K562 (cell line): ENCODE results near the gene UBR3. TPM values are rescaled to one million over a fixed set of nuclear protein-coding genes. Genes with fewer than 3 reads are reported as not detected.

Experiments
- CXXC5 ChIP-seq: fragments of 250-450 bp; sonication (Bioruptor Pico); IDR thresholded peaks from 2 replicates; pipeline ENCODE4 v1.8.0; 2022; ENCODE audit warnings: inconsistent platforms, mild to moderate bottlenecking, moderate library complexity
- ESRRB ChIP-seq: fragments of 250-450 bp; sonication (Bioruptor Pico); IDR thresholded peaks from 2 replicates; pipeline ENCODE4 v1.5.0; 2020; ENCODE audit warnings: mild to moderate bottlenecking, moderate library complexity, borderline replicate concordance
- FOXJ3 ChIP-seq: sonication (generic); formaldehyde crosslinking; IDR thresholded peaks from 2 replicates; pipeline ENCODE4 v1.4.0; 2020; ENCODE audit warnings: mild to moderate bottlenecking, missing genetic modification reagents
- HEY1 ChIP-seq: fragments of 250-450 bp; sonication (Bioruptor Pico); IDR thresholded peaks from 2 replicates; pipeline ENCODE4 v1.5.0; 2020; ENCODE audit warnings: mild to moderate bottlenecking, moderate library complexity, borderline replicate concordance
- KDM1A ChIP-seq, 2 experiments: fragments of 450-650 bp; IDR thresholded peaks; 2 replicates each; pipeline ENCODE4 v1.6.1; 2016; ENCODE audit warnings: mild to moderate bottlenecking in 2 of 2
- KDM2B ChIP-seq: fragments of 250-450 bp; sonication (Bioruptor Pico); IDR thresholded peaks from 2 replicates; pipeline ENCODE4 v1.8.0; 2021; ENCODE audit warnings: mild to moderate bottlenecking, moderate library complexity
- NCOA6 ChIP-seq: fragments of 450-650 bp; IDR thresholded peaks from 2 replicates; pipeline ENCODE4 v1.6.1; 2017; ENCODE audit warnings: mild to moderate bottlenecking
- NELFE ChIP-seq: IDR thresholded peaks from 2 replicates; pipeline ENCODE4 v1.6.1; 2011; ENCODE audit warnings: mild to moderate bottlenecking; ENCODE audit not compliant: insufficient read depth, insufficient read length
- NFE2L1 ChIP-seq: fragments of 450-650 bp; IDR thresholded peaks from 2 replicates; pipeline ENCODE4 v1.6.1; 2016; ENCODE audit warnings: missing genetic modification characterization, low read depth, mild to moderate bottlenecking, missing compliant biosample characterization, moderate library complexity, borderline replicate concordance
- NRF1 ChIP-seq, 2 experiments: fragments of 450-650 bp; IDR thresholded peaks in 1 of 2; conservative IDR thresholded peaks in 1 of 2; 2 replicates each; pipeline ENCODE4 v1.6.1; 2014; ENCODE audit warnings: mild to moderate bottlenecking in 2 of 2
- SAFB ChIP-seq: fragments of 200-400 bp; formaldehyde crosslinking; IDR thresholded peaks from 2 replicates; pipeline ENCODE4 v1.6.1; 2017; ENCODE audit warnings: low read depth, low read length, borderline replicate concordance
- SMARCA5 ChIP-seq: fragments of 450-650 bp; IDR thresholded peaks from 2 replicates; pipeline ENCODE4 v1.6.1; 2016
- TOE1 ChIP-seq, 2 experiments: fragments of 450-650 bp in 1 of 2; sonication (generic) in 1 of 2; formaldehyde crosslinking in 1 of 2; IDR thresholded peaks; 2 replicates each; pipeline versions ENCODE4 v1.7.1 to v1.8.0; 2016 to 2022; ENCODE audit warnings: borderline replicate concordance in 2 of 2, mild to moderate bottlenecking in 2 of 2, antibody characterized with exemption in 1 of 2, inconsistent platforms in 1 of 2, low read depth in 1 of 2, missing genetic modification reagents in 1 of 2, moderate library complexity in 1 of 2
- TRIM28 ChIP-seq: fragments of 450-650 bp; IDR thresholded peaks from 2 replicates; pipeline ENCODE4 v1.6.1; 2017
- polyA plus RNA-seq, 8 experiments: library from polyadenylated mRNA; depleted of rRNA in 4 of 8; stranded (reverse) in 5 of 8; unstranded in 3 of 8; fragments of >200 nt; fragmentation: Nextera tagmentation in 2 of 8; fragmentation: Illumina TruSeq in 1 of 8; extraction: Ambion mirVana in 2 of 8; extraction: Trizol in 1 of 8; gene quantifications; 2 replicates each; pipeline versions ENCODE4 v1.2.1 to v1.2.3, GENCODE V29; 2011 to 2014; ENCODE audit warnings: inconsistent platforms in 1 of 8, missing spikeins in 1 of 8
- total RNA-seq, 7 experiments: library from RNA; depleted of rRNA in 6 of 7; stranded (reverse); fragments of >200 nt in 6 of 7; fragmentation: Illumina TruSeq in 2 of 7; extraction: Trizol in 2 of 7; gene quantifications; 2 replicates each; pipeline versions ENCODE4 v1.2.1 to v1.2.3, GENCODE V29; 2011 to 2021; ENCODE audit warnings: low replicate concordance in 1 of 7
- TF ChIP-seq, protein P1 (sequence below): fragments of 250-450 bp; sonication (Bioruptor Pico); IDR thresholded peaks from 2 replicates; pipeline ENCODE4 v1.4.0; 2020; ENCODE audit warnings: borderline replicate concordance
- TF ChIP-seq, protein P2 (sequence below): sonication (generic); formaldehyde crosslinking; IDR thresholded peaks from 2 replicates; pipeline ENCODE4 v1.9.0; 2022; ENCODE audit warnings: mild to moderate bottlenecking, missing genetic modification reagents
- TF ChIP-seq, protein P3 (sequence below), 2 experiments: fragments of 450-650 bp in 1 of 2; sonication (generic) in 1 of 2; formaldehyde crosslinking in 1 of 2; IDR thresholded peaks; 2 replicates each; pipeline versions ENCODE4 v1.7.1 to v1.9.0; 2016 to 2022; ENCODE audit warnings: inconsistent platforms in 1 of 2, mild to moderate bottlenecking in 1 of 2, missing genetic modification reagents in 1 of 2

Gene UBR3
- total and polyA plus RNA-seq, 9 of the 15 experiments (the other 6 are each of a cell fraction or from before 2014, with no cell fraction given) = 14.4 to 63.5 (median 40.4) TPM

DNA sequence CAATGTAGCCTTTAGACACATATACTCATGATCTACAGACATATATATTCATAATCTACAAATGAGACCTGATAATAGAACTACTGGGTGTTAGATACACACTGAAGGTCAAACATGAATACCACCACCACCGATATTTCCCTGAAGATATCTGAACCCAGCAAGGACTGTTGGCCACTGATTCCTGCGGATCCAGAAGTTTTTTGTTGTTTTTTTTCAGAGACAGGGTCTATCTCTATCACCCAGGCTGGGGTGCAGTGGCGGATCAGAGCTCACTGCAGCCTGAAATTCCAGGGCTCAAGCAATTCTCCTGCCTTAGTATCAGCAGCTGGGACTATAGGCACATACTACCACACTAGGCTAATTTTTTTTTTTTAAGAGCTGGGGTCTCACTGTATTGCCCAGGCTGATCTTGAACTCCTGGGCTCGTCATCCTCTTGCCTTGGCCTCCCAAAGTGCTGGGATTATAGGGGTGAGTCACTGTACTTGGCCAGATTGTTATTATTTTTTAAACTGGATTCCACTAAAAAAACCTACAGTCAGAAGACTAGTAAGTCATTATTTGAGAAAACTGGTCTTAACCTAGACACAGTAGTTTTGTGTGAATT is 4.4 kb upstream of the UBR3 start (continued):
- TF ChIP-seq SAFB = no peak
- TF ChIP-seq NFE2L1 = no peak
- no peak for TF ChIP-seq TRIM28
- TF ChIP-seq KDM1A (IDR thresholded peaks at IDR 0.05) = peak; percentile 27 to 65; a peak in 2 of 4 replicates
- TF ChIP-seq NCOA6 = no peak
- no peak for TF ChIP-seq NRF1 (conservative IDR thresholded peaks at IDR 0.05 in 1 of 2, IDR thresholded peaks at IDR 0.05 in 1 of 2)
- TF ChIP-seq, protein P1, sequence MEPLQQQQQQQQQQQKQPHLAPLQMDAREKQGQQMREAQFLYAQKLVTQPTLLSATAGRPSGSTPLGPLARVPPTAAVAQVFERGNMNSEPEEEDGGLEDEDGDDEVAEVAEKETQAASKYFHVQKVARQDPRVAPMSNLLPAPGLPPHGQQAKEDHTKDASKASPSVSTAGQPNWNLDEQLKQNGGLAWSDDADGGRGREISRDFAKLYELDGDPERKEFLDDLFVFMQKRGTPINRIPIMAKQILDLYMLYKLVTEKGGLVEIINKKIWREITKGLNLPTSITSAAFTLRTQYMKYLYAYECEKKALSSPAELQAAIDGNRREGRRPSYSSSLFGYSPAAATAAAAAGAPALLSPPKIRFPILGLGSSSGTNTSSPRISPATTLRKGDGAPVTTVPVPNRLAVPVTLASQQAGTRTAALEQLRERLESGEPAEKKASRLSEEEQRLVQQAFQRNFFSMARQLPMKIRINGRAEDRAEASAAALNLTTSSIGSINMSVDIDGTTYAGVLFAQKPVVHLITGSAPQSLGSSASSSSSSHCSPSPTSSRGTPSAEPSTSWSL (CRISPR knock-in tag) = no peak
- no peak for TF ChIP-seq CXXC5 (CRISPR knock-in tag)
- no peak for TF ChIP-seq TOE1 (IDR thresholded peaks at IDR 0.05; ENCODE audit: borderline replicate concordance)
- TF ChIP-seq TOE1 (CRISPR knock-in tag; IDR thresholded peaks at IDR 0.05; ENCODE audit: borderline replicate concordance, low read depth) = no peak
- TF ChIP-seq SMARCA5 = peak; percentile 60; the same call in 1 of the 2 replicates
- TF ChIP-seq, protein P2, sequence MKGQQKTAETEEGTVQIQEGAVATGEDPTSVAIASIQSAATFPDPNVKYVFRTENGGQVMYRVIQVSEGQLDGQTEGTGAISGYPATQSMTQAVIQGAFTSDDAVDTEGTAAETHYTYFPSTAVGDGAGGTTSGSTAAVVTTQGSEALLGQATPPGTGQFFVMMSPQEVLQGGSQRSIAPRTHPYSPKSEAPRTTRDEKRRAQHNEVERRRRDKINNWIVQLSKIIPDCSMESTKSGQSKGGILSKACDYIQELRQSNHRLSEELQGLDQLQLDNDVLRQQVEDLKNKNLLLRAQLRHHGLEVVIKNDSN (CRISPR knock-in tag) = no peak
- no peak for TF ChIP-seq NELFE
- TF ChIP-seq, protein P3, sequence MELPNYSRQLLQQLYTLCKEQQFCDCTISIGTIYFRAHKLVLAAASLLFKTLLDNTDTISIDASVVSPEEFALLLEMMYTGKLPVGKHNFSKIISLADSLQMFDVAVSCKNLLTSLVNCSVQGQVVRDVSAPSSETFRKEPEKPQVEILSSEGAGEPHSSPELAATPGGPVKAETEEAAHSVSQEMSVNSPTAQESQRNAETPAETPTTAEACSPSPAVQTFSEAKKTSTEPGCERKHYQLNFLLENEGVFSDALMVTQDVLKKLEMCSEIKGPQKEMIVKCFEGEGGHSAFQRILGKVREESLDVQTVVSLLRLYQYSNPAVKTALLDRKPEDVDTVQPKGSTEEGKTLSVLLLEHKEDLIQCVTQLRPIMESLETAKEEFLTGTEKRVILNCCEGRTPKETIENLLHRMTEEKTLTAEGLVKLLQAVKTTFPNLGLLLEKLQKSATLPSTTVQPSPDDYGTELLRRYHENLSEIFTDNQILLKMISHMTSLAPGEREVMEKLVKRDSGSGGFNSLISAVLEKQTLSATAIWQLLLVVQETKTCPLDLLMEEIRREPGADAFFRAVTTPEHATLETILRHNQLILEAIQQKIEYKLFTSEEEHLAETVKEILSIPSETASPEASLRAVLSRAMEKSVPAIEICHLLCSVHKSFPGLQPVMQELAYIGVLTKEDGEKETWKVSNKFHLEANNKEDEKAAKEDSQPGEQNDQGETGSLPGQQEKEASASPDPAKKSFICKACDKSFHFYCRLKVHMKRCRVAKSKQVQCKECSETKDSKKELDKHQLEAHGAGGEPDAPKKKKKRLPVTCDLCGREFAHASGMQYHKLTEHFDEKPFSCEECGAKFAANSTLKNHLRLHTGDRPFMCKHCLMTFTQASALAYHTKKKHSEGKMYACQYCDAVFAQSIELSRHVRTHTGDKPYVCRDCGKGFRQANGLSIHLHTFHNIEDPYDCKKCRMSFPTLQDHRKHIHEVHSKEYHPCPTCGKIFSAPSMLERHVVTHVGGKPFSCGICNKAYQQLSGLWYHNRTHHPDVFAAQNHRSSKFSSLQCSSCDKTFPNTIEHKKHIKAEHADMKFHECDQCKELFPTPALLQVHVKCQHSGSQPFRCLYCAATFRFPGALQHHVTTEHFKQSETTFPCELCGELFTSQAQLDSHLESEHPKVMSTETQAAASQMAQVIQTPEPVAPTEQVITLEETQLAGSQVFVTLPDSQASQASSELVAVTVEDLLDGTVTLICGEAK (IDR thresholded peaks at IDR 0.05) = 0 out of 2 replicates have a peak, but pooled peaks have one; percentile 14
- TF ChIP-seq, protein P3 (CRISPR knock-in tag; IDR thresholded peaks at IDR 0.05) = no peak
- TF ChIP-seq KDM2B (CRISPR knock-in tag) = no peak
- no peak for TF ChIP-seq ESRRB (CRISPR knock-in tag)
- no peak for TF ChIP-seq HEY1 (CRISPR knock-in tag)
- no peak for TF ChIP-seq FOXJ3 (CRISPR knock-in tag)
